DOHH2 (cell line): ENCODE data around the gene SAMHD1.

Experiments
- CTCF ChIP-seq: fragments of 200-600 bp; sonication (generic); IDR thresholded peaks from one replicate; pipeline ENCODE4 v1.5.1; 2014; ENCODE audit warnings: antibody characterized with exemption, mild to moderate bottlenecking, low read depth, low read length; ENCODE audit not compliant: poor library complexity, severe bottlenecking
- EZH2phosphoT487 ChIP-seq: fragments of 200-600 bp; sonication (generic); IDR thresholded peaks from 2 replicates; pipeline ENCODE4 v1.6.1; 2017; ENCODE audit warnings: borderline replicate concordance, mild to moderate bottlenecking, antibody characterized with exemption, low read length, moderate library complexity, mixed read lengths

DNA sequence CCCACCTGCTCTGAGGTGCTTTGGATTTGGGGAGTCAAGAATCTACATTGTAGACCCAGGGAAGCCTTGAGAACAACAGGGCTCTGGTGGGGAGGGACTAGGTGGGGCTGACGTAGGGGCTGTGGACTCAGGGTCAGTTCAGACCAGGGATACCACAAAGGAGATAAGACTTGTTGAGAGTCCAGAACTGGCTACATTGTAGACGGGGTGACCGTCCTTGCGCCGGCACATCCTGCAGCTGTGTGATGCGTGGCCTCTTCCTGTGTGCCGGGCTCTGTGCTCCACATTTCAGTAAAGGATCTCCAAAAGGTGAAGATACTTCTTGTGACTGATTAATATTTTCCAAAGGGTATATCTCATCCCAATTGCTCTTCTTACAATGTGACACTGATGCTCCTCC is 85.3 kb downstream of the SAMHD1 start:
- no peak for TF ChIP-seq CTCF
- no peak for TF ChIP-seq EZH2phosphoT487
